ENCODE measurements around the gene CNTNAP3.
"Not testable (repeated sequence)": the region's sequence is repeated elsewhere in the genome, so short reads cannot be mapped to it uniquely, and the experiment has no call there.

The CNTNAP3 gene

GRCh38 chr9:39287980-39288379, at the start of gene CNTNAP3:
CNTNAP3 (minus strand) TSS chr9:39288167; CDS start chr9:39288064, 103 bp downstream.
- not testable (repeated sequence) for H2AFZ ChIP-seq; H3K36me3 ChIP-seq (ENCODE audit: control insufficient read depth, insufficient read depth, low read length); H3K79me2 ChIP-seq; H3K27me3 ChIP-seq (ENCODE audit: control insufficient read depth, insufficient read depth, low read length); H3K9ac ChIP-seq; H3K4me2 ChIP-seq (ENCODE audit: low read length); H3K4me1 ChIP-seq; H3K4me3 ChIP-seq (ENCODE audit: low read depth, low read length); H3K9me3 ChIP-seq (ENCODE audit: control insufficient read depth, low read length); H3K27ac ChIP-seq

- not testable (repeated sequence) for H3K4me2 ChIP-seq (ENCODE audit: low read length); H3K4me1 ChIP-seq; H3K36me3 ChIP-seq (ENCODE audit: control insufficient read depth, insufficient read depth, low read length); H3K9ac ChIP-seq; H3K79me2 ChIP-seq; H2AFZ ChIP-seq; H3K27me3 ChIP-seq (ENCODE audit: control insufficient read depth, insufficient read depth, low read length); H3K9me3 ChIP-seq (ENCODE audit: control insufficient read depth, low read length); H3K27ac ChIP-seq; H3K4me3 ChIP-seq (ENCODE audit: low read depth, low read length)
These were observed 8.0 kb downstream of the CNTNAP3 start for GRCh38 chr9:39279995-39280394.

GRCh38 chr9:39242513-39242912, 45.5 kb downstream of the CNTNAP3 start:
- H3K79me2 ChIP-seq; H3K27ac ChIP-seq; H3K27me3 ChIP-seq (ENCODE audit: control insufficient read depth, insufficient read depth, low read length); H3K4me2 ChIP-seq (ENCODE audit: low read length); H3K9me3 ChIP-seq (ENCODE audit: control insufficient read depth, low read length); H3K4me1 ChIP-seq; H2AFZ ChIP-seq; H3K4me3 ChIP-seq (ENCODE audit: low read depth, low read length); H3K36me3 ChIP-seq (ENCODE audit: control insufficient read depth, insufficient read depth, low read length); H3K9ac ChIP-seq: not testable (repeated sequence)

GRCh38 chr9:39232130-39232991, 55.6 kb downstream of the CNTNAP3 start:
- H3K4me3 ChIP-seq (ENCODE audit: low read depth, low read length); H3K27me3 ChIP-seq (ENCODE audit: control insufficient read depth, insufficient read depth, low read length); H3K9me3 ChIP-seq (ENCODE audit: control insufficient read depth, low read length); H3K27ac ChIP-seq; H2AFZ ChIP-seq; H3K9ac ChIP-seq; H3K79me2 ChIP-seq; H3K36me3 ChIP-seq (ENCODE audit: control insufficient read depth, insufficient read depth, low read length); H3K4me2 ChIP-seq (ENCODE audit: low read length); H3K4me1 ChIP-seq: not testable (repeated sequence)

- not testable (repeated sequence) for H3K9me3 ChIP-seq (ENCODE audit: control insufficient read depth, low read length); H3K79me2 ChIP-seq; H2AFZ ChIP-seq; H3K4me1 ChIP-seq; H3K36me3 ChIP-seq (ENCODE audit: control insufficient read depth, insufficient read depth, low read length); H3K4me2 ChIP-seq (ENCODE audit: low read length); H3K9ac ChIP-seq; H3K27ac ChIP-seq; H3K27me3 ChIP-seq (ENCODE audit: control insufficient read depth, insufficient read depth, low read length); H3K4me3 ChIP-seq (ENCODE audit: low read depth, low read length)
These were observed 72.0 kb downstream of the CNTNAP3 start for GRCh38 chr9:39215976-39216375.

- H3K4me1 ChIP-seq; H3K27me3 ChIP-seq (ENCODE audit: control insufficient read depth, insufficient read depth, low read length); H2AFZ ChIP-seq; H3K9ac ChIP-seq; H3K27ac ChIP-seq; H3K79me2 ChIP-seq; H3K36me3 ChIP-seq (ENCODE audit: control insufficient read depth, insufficient read depth, low read length); H3K9me3 ChIP-seq (ENCODE audit: control insufficient read depth, low read length); H3K4me3 ChIP-seq (ENCODE audit: low read depth, low read length); H3K4me2 ChIP-seq (ENCODE audit: low read length): not testable (repeated sequence)
These were observed 78.2 kb downstream of the CNTNAP3 start for GRCh38 chr9:39209773-39210172.

- not testable (repeated sequence) for H3K36me3 ChIP-seq (ENCODE audit: control insufficient read depth, insufficient read depth, low read length); H2AFZ ChIP-seq; H3K27ac ChIP-seq; H3K4me1 ChIP-seq; H3K4me3 ChIP-seq (ENCODE audit: low read depth, low read length); H3K79me2 ChIP-seq; H3K9me3 ChIP-seq (ENCODE audit: control insufficient read depth, low read length); H3K9ac ChIP-seq; H3K27me3 ChIP-seq (ENCODE audit: control insufficient read depth, insufficient read depth, low read length); H3K4me2 ChIP-seq (ENCODE audit: low read length)
These were observed 81.3 kb downstream of the CNTNAP3 start for GRCh38 chr9:39206643-39207042.

- H3K27me3 ChIP-seq (ENCODE audit: control insufficient read depth, insufficient read depth, low read length); H3K79me2 ChIP-seq; H2AFZ ChIP-seq; H3K9me3 ChIP-seq (ENCODE audit: control insufficient read depth, low read length); H3K4me3 ChIP-seq (ENCODE audit: low read depth, low read length); H3K36me3 ChIP-seq (ENCODE audit: control insufficient read depth, insufficient read depth, low read length); H3K4me2 ChIP-seq (ENCODE audit: low read length); H3K9ac ChIP-seq; H3K4me1 ChIP-seq; H3K27ac ChIP-seq: not testable (repeated sequence)
These were observed 82.1 kb downstream of the CNTNAP3 start for GRCh38 chr9:39205842-39206241.

GRCh38 chr9:39200412-39200811, 87.6 kb downstream of the CNTNAP3 start:
- not testable (repeated sequence) for H3K79me2 ChIP-seq; H3K4me3 ChIP-seq (ENCODE audit: low read depth, low read length); H3K36me3 ChIP-seq (ENCODE audit: control insufficient read depth, insufficient read depth, low read length); H3K27ac ChIP-seq; H2AFZ ChIP-seq; H3K9me3 ChIP-seq (ENCODE audit: control insufficient read depth, low read length); H3K27me3 ChIP-seq (ENCODE audit: control insufficient read depth, insufficient read depth, low read length); H3K4me1 ChIP-seq; H3K4me2 ChIP-seq (ENCODE audit: low read length); H3K9ac ChIP-seq

GRCh38 chr9:39198000-39198709, 89.8 kb downstream of the CNTNAP3 start:
- H3K4me3 ChIP-seq (ENCODE audit: low read depth, low read length); H3K4me2 ChIP-seq (ENCODE audit: low read length); H2AFZ ChIP-seq; H3K9me3 ChIP-seq (ENCODE audit: control insufficient read depth, low read length); H3K27me3 ChIP-seq (ENCODE audit: control insufficient read depth, insufficient read depth, low read length); H3K9ac ChIP-seq; H3K79me2 ChIP-seq; H3K36me3 ChIP-seq (ENCODE audit: control insufficient read depth, insufficient read depth, low read length); H3K27ac ChIP-seq; H3K4me1 ChIP-seq: not testable (repeated sequence)

- not testable (repeated sequence) for H2AFZ ChIP-seq; H3K9ac ChIP-seq; H3K9me3 ChIP-seq (ENCODE audit: control insufficient read depth, low read length); H3K4me3 ChIP-seq (ENCODE audit: low read depth, low read length); H3K4me2 ChIP-seq (ENCODE audit: low read length); H3K79me2 ChIP-seq; H3K27ac ChIP-seq; H3K36me3 ChIP-seq (ENCODE audit: control insufficient read depth, insufficient read depth, low read length); H3K27me3 ChIP-seq (ENCODE audit: control insufficient read depth, insufficient read depth, low read length); H3K4me1 ChIP-seq
These were observed 116.6 kb downstream of the CNTNAP3 start for GRCh38 chr9:39171370-39171769.
